PC-9 (cell line): ENCODE data around the gene HTR1A. TPM values are rescaled to one million over a fixed set of nuclear protein-coding genes. Genes with fewer than 3 reads are reported as not detected.

Source experiments
- BruUV-seq: library from RNA; stranded (reverse); fragments of 400-500 nt; replicated peaks from 2 replicates; lab custom pipeline; 2021; lab: Mats Ljungman, UMichigan
- CTCF ChIA-PET: fragments of 300-600 bp; sonication (Branson Sonifier 250); formaldehyde crosslinking; loops from one replicate; lab custom pipeline; 2022; ENCODE audit warnings: antibody characterized with exemption; lab: Charles Lee
- POLR2A ChIA-PET: fragments of 300-600 bp; sonication (Branson Sonifier 250); formaldehyde crosslinking; loops from one replicate; lab custom pipeline; 2022; ENCODE audit warnings: antibody characterized with exemption; ENCODE audit not compliant: unreplicated experiment; lab: Charles Lee
- DNase-seq, 2 experiments: peaks; one replicate each; pipeline versions ENCODE4 v3.0.0 to v3.0.0-alpha.2; 2015 to 2022; ENCODE audit warnings: mixed read lengths in 1 of 2
- H2AFZ ChIP-seq: fragments of 200-600 bp; sonication (generic); 2 replicates; pipeline ENCODE4 v1.8.1; 2017; ENCODE audit warnings: antibody characterized with exemption
- H3F3A ChIP-seq: fragments of 200-600 bp; sonication (generic); 2 replicates; pipeline ENCODE4 v1.8.1; 2017; ENCODE audit warnings: antibody characterized with exemption, mild to moderate bottlenecking, low read depth; ENCODE audit not compliant: insufficient read depth
- H3K27ac ChIP-seq: fragments of 200-600 bp; sonication (generic); 2 replicates; pipeline ENCODE4 v1.6.1; 2016; ENCODE audit warnings: mixed run types
- H3K27me3 ChIP-seq: fragments of 200-600 bp; sonication (generic); 2 replicates; pipeline ENCODE4 v1.6.1; 2016; ENCODE audit warnings: low read depth, mixed run types; ENCODE audit not compliant: insufficient read depth
- H3K36me3 ChIP-seq: fragments of 200-600 bp; sonication (generic); 2 replicates; pipeline ENCODE4 v1.6.1; 2016; ENCODE audit warnings: low read depth, mixed run types
- H3K4me1 ChIP-seq: fragments of 200-600 bp; sonication (generic); replicated peaks from 2 replicates; pipeline ENCODE4 v1.6.1; 2016; ENCODE audit warnings: mixed run types; ENCODE audit not compliant: insufficient read depth
- H3K4me2 ChIP-seq: fragments of 200-600 bp; sonication (generic); 2 replicates; pipeline ENCODE4 v1.6.1; 2017; ENCODE audit warnings: mixed run types
- H3K4me3 ChIP-seq: fragments of 200-600 bp; sonication (generic); 2 replicates; pipeline ENCODE4 v1.6.1; 2016; ENCODE audit warnings: mixed run types
- H3K79me2 ChIP-seq: fragments of 200-600 bp; sonication (generic); 2 replicates; pipeline ENCODE4 v1.6.1; 2017; ENCODE audit warnings: low read depth, mixed run types
- H3K9me2 ChIP-seq: fragments of 200-600 bp; sonication (generic); 2 replicates; pipeline ENCODE4 v1.8.1; 2017; ENCODE audit warnings: mild to moderate bottlenecking; ENCODE audit not compliant: insufficient read depth
- H3K9me3 ChIP-seq: fragments of 200-600 bp; sonication (generic); 2 replicates; pipeline ENCODE4 v1.8.1; 2016; ENCODE audit warnings: low read depth; ENCODE audit not compliant: insufficient read depth
- H4K20me1 ChIP-seq: fragments of 200-600 bp; sonication (generic); 2 replicates; pipeline ENCODE4 v1.8.1; 2017; ENCODE audit not compliant: insufficient read depth
- CTCF ChIP-seq: fragments of 200-600 bp; sonication (generic); conservative IDR thresholded peaks from 2 replicates; pipeline ENCODE4 v1.6.1; 2017; ENCODE audit warnings: mixed run types, antibody characterized with exemption, mild to moderate bottlenecking, moderate library complexity
- EZH2 ChIP-seq: fragments of 200-600 bp; sonication (generic); IDR thresholded peaks from 2 replicates; pipeline ENCODE4 v1.8.0; 2017; ENCODE audit warnings: antibody characterized with exemption, low read depth
- intact Hi-C: fragments of 100-400 bp; cut with micrococcal nuclease; formaldehyde crosslinking; loops from one replicate; pipeline ENCODE4 v1.10.0; 2022; ENCODE audit not compliant: unreplicated experiment
- total RNA-seq: library from RNA; stranded (reverse); gene quantifications from 2 replicates; pipeline ENCODE4 v1.2.3, GENCODE V29; 2021

The HTR1A gene
- total RNA-seq, 1 experiment from 2014 or later = not detected

- H3K27ac ChIP-seq = no peak overlapping the region
- intact Hi-C loops = no loop called here
- ChIA-PET CTCF (no interaction called here), POLR2A (no interaction called here)
- BruUV-seq = no TSS peak
- no peaks in the 10 kb centered on the region for H3K79me2 ChIP-seq
- 0 out of 2 replicates have a peak, but pooled peaks cover 3% of the 10 kb centered on the region for H4K20me1 ChIP-seq
- no peaks in the 10 kb centered on the region for H3K36me3 ChIP-seq
- TF ChIP-seq CTCF (no peak), EZH2 (no peak)
- H3K4me3 ChIP-seq = no peak overlapping the region
- no peak overlapping the region for H3K4me2 ChIP-seq
- H3F3A ChIP-seq = no peaks in the 10 kb centered on the region
- no peaks in the 10 kb centered on the region for H3K9me2 ChIP-seq
- DNase-seq = no peak
- no peaks in the 10 kb centered on the region for H3K9me3 ChIP-seq
- no peaks in the 10 kb centered on the region for H3K4me1 ChIP-seq
- H2AFZ ChIP-seq = no peak overlapping the region
- H3K27me3 ChIP-seq = no peaks in the 10 kb centered on the region
These were observed 1.6 kb downstream of the HTR1A start for GRCh38 chr5:63960646-63961045.

GRCh38 chr5:63959177-63959982, 2.9 kb downstream of the HTR1A start:
- no peak for DNase-seq
- BruUV-seq = no TSS peak
- ChIA-PET POLR2A (no interaction called here), CTCF (no interaction called here)
- no peak overlapping the region for H3K27ac ChIP-seq
- no peaks in the 10 kb centered on the region for H3K79me2 ChIP-seq
- H3K4me1 ChIP-seq = no peaks in the 10 kb centered on the region
- no peaks in the 10 kb centered on the region for H3K36me3 ChIP-seq
- no peaks in the 10 kb centered on the region for H3F3A ChIP-seq
- no peaks in the 10 kb centered on the region for H3K9me3 ChIP-seq
- TF ChIP-seq EZH2 (no peak), CTCF (no peak)
- H3K9me2 ChIP-seq = no peaks in the 10 kb centered on the region
- H3K27me3 ChIP-seq = no peaks in the 10 kb centered on the region
- 0 out of 2 replicates have a peak, but pooled peaks cover 3% of the 10 kb centered on the region for H4K20me1 ChIP-seq
- no peak overlapping the region for H2AFZ ChIP-seq
- H3K4me3 ChIP-seq = no peak overlapping the region
- no peak overlapping the region for H3K4me2 ChIP-seq
- intact Hi-C loops = no loop called here

GRCh38 chr5:63958654-63959053, 3.6 kb downstream of the HTR1A start:
- no peaks in the 10 kb centered on the region for H3K9me3 ChIP-seq
- no peaks in the 10 kb centered on the region for H3K36me3 ChIP-seq
- no peak overlapping the region for H3K27ac ChIP-seq
- no TSS peak for BruUV-seq
- ChIA-PET POLR2A (interaction anchor here (0.9 kb wide), 1 partner anchor 80 kb away, joined by 5 read pairs; no protein-coding TSS in a partner anchor), CTCF (no interaction called here)
- H3K4me1 ChIP-seq = no peaks in the 10 kb centered on the region
- H3K4me3 ChIP-seq = no peak overlapping the region
- intact Hi-C loops = no loop called here
- H3F3A ChIP-seq = no peaks in the 10 kb centered on the region
- no peaks in the 10 kb centered on the region for H3K9me2 ChIP-seq
- no peak overlapping the region for H2AFZ ChIP-seq
- H3K27me3 ChIP-seq = no peaks in the 10 kb centered on the region
- 0 out of 2 replicates have a peak, but pooled peaks cover under 1% of the 10 kb centered on the region for H4K20me1 ChIP-seq
- H3K4me2 ChIP-seq = no peak overlapping the region
- no peak for DNase-seq
- H3K79me2 ChIP-seq = no peaks in the 10 kb centered on the region
- TF ChIP-seq EZH2 = no peak
- TF ChIP-seq CTCF = no peak
